ENCODE data around the gene RHBDL1.

The RHBDL1 gene

DNA sequence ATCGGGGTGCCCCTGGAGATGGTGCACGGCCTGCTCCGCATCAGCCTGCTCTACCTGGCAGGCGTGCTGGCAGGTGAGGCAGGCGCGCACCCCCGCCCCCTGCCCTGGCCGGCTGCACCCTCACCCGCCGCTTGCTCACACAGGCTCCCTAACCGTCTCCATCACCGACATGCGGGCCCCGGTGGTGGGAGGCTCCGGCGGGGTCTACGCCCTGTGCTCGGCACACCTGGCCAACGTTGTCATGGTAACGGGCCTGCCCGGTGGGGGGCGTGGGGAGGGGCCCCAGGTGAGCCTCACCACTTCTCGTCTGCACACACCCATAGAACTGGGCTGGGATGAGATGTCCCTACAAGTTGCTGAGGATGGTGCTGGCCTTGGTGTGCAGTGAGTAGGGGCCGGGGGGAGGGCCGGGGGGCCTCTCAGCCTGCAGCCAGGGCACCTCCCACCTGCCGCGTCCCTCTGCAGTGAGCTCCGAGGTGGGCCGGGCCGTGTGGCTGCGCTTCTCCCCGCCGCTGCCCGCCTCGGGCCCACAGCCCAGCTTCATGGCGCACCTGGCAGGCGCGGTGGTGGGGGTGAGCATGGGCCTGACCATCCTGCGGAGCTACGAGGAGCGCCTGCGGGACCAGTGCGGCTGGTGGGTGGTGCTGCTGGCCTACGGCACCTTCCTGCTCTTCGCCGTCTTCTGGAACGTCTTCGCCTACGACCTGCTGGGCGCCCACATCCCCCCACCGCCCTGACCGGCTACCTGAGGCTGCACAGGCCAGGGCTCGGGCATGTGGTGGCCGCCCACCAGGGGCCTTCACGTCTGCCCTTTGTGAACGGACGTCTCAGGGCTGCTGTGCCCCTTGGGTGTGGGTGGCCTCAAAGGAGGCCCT is 2.1 kb downstream of the RHBDL1 start:
- no peak overlapping the region for H3K4me3 Mint-ChIP-seq
- peaks cover 3% of the 10 kb centered on the region for H3K4me1 Mint-ChIP-seq
- H3K9me3 Mint-ChIP-seq: no peaks in the 10 kb centered on the region

DNA sequence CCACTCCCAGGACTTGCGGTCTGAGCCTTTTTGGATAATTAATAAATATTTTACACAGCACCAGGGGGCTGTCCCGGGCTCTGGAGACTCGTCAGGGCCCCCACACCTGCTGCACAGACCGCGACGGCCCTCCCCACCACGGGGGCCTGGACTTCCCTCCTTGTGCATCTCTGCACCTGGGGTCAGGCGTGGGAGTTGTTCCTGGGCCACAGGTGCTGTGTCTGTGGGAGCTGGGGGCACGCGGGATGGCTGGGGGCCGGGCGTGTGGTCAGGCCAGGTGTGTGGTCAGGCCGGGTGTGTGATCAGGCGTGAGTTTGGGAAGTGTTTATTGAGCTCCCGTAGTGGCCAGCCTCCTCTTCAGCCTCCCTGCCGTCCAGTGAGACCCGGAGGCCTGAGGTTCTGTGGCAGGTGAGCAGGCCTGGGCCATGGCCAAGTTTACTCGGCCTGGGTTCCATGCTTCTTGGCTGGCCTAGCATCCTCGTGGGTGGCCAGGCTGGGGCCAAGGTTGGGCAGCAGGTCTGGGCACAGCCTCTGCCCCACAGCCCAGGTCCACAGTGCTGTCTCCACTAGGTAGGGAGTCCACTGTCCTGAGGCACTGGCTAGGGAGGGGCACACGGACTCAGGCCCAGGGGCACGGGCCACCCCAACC is 2.9 kb downstream of the RHBDL1 start:
- TF ChIP-seq, protein P1, sequence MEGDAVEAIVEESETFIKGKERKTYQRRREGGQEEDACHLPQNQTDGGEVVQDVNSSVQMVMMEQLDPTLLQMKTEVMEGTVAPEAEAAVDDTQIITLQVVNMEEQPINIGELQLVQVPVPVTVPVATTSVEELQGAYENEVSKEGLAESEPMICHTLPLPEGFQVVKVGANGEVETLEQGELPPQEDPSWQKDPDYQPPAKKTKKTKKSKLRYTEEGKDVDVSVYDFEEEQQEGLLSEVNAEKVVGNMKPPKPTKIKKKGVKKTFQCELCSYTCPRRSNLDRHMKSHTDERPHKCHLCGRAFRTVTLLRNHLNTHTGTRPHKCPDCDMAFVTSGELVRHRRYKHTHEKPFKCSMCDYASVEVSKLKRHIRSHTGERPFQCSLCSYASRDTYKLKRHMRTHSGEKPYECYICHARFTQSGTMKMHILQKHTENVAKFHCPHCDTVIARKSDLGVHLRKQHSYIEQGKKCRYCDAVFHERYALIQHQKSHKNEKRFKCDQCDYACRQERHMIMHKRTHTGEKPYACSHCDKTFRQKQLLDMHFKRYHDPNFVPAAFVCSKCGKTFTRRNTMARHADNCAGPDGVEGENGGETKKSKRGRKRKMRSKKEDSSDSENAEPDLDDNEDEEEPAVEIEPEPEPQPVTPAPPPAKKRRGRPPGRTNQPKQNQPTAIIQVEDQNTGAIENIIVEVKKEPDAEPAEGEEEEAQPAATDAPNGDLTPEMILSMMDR (IDR thresholded peaks at IDR 0.05; ENCODE audit: unreplicated experiment in 3 of 3): no peak
- H3K4me3 Mint-ChIP-seq: peak overlapping the region in 2 of 3 experiments; percentile 86 to 88
- H3K4me1 Mint-ChIP-seq: peaks cover 4% of the 10 kb centered on the region
- H3K36me3 Mint-ChIP-seq (ENCODE audit: low read depth): no peaks in the 10 kb centered on the region
- H3K9me3 Mint-ChIP-seq: no peaks in the 10 kb centered on the region
- no peak overlapping the region for H3K27ac Mint-ChIP-seq
- peaks cover 6% of the 10 kb centered on the region for H3K27me3 Mint-ChIP-seq (ENCODE audit: low read depth)

More for the DNA sequence above, 2.1 kb downstream of the RHBDL1 start:
- peaks cover 6% of the 10 kb centered on the region for H3K27me3 Mint-ChIP-seq (ENCODE audit: low read depth)
- H3K27ac Mint-ChIP-seq: no peak overlapping the region
- no peaks in the 10 kb centered on the region for H3K36me3 Mint-ChIP-seq (ENCODE audit: low read depth)
- TF ChIP-seq, protein P1 (IDR thresholded peaks at IDR 0.05; ENCODE audit: unreplicated experiment in 3 of 3): no peak

DNA sequence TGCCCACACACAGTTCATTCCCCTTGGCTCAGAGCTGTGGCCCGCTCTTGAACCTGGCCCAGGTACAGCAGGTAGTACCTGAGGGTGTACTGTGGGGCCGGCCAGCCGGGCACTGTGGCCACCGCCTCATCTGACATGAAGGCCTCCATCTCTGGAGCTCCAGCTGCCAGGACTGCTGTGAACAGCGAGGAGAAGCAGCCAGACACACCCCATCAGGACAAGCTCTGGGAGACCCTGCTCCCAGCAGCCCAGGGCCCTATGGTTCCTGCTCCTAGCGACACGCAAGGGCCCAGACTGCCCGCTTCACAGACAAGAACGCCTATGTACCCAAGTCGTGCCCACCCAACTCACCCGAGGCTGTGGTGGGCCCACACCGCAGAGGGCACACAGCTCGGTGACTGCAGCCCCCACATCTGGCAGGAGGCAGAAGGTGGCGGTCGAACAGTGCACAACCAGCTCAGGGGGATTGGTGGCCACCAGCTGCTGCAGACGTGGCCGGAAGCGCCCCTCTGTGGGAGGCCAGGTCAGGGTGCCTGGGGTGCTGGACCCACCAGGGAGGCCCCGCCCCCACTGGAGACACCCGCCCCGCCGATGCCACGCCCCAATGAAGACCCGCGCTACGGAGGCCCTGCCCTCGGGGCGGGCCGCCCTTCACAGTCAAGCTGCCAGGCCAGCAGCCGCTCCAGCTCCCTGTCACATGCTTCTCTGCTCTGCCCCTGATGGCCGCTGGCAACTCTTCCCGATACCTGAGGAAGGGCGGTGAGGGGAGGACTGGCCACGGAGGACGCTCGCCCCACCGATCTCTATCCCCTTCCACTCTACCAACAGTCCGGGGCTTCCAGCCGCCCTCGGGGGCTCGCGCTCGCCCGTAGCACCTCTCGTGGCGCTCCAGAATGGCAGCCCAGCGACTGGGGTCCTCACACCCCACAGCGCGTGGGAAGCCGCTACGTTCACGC is 3.7 kb downstream of the RHBDL1 start:
- Mint-ChIP-seq H3K27ac (peak overlapping the region; percentile 70 to 88 (median 85)), H3K27me3 (ENCODE audit: low read depth) (peaks cover 6% of the 10 kb centered on the region), H3K4me3 (peak overlapping the region; percentile 86 to 90 (median 88)), H3K36me3 (ENCODE audit: low read depth) (no peaks in the 10 kb centered on the region), H3K4me1 (peaks cover 4% of the 10 kb centered on the region), H3K9me3 (no peaks in the 10 kb centered on the region)
- TF ChIP-seq, protein P1 (IDR thresholded peaks at IDR 0.05; ENCODE audit: unreplicated experiment in 3 of 3): no peak

DNA sequence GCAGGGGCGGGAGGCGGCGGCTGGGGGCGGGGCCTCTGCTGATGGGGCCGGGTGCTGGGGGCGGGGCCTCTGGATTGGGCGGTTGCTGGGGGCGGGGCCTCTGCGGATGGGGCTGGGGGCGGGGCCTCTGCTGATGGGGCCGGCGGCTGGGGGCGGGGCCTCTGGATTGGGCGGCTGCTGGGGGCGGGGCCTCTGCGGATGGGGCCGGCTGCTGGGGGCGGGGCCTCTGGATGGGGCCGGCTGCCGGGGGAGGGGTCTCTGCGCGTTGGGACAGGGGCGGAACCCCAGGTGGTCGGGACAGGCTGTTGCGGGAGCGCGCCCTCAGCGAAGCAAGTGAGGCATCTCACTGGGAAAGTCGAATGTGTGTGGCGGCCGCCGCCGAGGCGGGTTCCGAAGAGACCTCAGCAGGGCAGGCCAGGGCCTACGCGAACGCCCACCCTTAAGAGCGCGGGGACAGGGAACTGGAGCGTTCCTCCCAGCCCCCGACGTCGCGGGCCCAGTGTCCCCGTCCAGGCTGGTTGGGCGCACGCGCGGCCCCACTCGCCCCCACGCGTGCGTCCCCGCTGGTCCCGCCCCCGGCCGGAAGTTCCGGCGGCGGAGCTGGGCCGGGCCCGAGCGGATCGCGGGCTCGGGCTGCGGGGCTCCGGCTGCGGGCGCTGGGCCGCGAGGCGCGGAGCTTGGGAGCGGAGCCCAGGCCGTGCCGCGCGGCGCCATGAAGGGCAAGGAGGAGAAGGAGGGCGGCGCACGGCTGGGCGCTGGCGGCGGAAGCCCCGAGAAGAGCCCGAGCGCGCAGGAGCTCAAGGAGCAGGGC is 4.5 kb downstream of the RHBDL1 start, which contains the start of gene STUB1:
Gene STUB1, plus strand, starts transcription at position 597 of the 811 bp plus-strand sequence. Its CDS starts 116 bp downstream, at position 713.
- TF ChIP-seq, protein P1 (IDR thresholded peaks at IDR 0.05; ENCODE audit: unreplicated experiment in 3 of 3): no peak
- Mint-ChIP-seq H3K4me3 (peak within 1 kb of the TSS; percentile 89 to 92 (median 90)), H3K36me3 (ENCODE audit: low read depth) (no peaks in the 10 kb centered on the region), H3K9me3 (no peaks in the 10 kb centered on the region), H3K27ac (peak within 1 kb of the TSS; percentile 70 to 91 (median 81)), H3K4me1 (peaks cover 4% of the 10 kb centered on the region), H3K27me3 (ENCODE audit: low read depth) (peaks cover 4% of the 10 kb centered on the region)

DNA sequence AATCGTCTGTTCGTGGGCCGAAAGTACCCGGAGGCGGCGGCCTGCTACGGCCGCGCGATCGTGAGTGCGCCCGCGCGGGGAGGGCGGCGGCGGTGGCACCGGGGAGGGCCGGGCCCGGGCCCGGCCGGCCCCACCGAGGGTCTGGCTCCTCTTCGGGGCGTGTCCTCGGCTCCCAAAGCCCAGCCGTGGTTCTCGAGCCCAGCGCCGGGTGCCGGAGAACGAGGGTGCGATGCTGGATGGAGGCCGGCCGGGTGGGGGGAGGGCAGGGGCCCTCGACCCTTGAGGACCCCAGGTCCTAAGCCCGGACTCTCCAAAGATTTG is 5.1 kb downstream of the RHBDL1 start:
- no peaks in the 10 kb centered on the region for H3K9me3 Mint-ChIP-seq
- no peaks in the 10 kb centered on the region for H3K36me3 Mint-ChIP-seq (ENCODE audit: low read depth)
- peaks cover 4% of the 10 kb centered on the region for H3K4me1 Mint-ChIP-seq
- no peaks in the 10 kb centered on the region for H3K27me3 Mint-ChIP-seq (ENCODE audit: low read depth)
- no peak overlapping the region for H3K27ac Mint-ChIP-seq
- TF ChIP-seq, protein P1 (IDR thresholded peaks at IDR 0.05; ENCODE audit: unreplicated experiment in 3 of 3): no peak
- peak overlapping the region; percentile 77 to 92 (median 85) for H3K4me3 Mint-ChIP-seq

Data from nephron (organoid).